Epidermal melanocyte (primary cell): Measurements from ENCODE around the gene STAP1.
"Not testable (repeated sequence)": the region's sequence is repeated elsewhere in the genome, so short reads cannot be mapped to it uniquely, and the experiment has no call there.

Experiments
- DNase-seq: peaks from one replicate; pipeline ENCODE4 v3.0.0; 2011; ENCODE audit warnings: low spot score; ENCODE audit not compliant: insufficient read length

Gene STAP1

DNA sequence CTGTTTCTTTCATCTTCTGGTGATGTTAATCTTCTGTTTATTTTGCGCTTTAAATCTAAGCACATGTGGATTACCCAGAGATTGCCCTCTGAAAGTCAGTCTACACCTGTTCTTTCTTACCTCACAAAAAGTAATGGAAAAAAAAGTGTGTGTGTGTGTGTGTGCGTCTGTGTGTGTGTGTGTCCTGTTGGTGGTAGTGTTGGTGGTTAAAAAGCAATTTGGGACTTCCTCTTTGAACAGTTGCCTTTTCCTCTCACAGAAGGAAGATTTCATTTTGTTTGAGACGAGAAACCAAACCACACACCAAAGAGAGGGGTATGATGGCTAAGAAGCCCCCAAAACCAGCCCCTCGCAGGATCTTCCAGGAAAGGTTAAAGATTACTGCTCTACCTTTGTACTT, at the start of gene STAP1:
TSS of gene STAP1 (plus strand) at position 235 of the 400 bp plus-strand sequence. CDS start at position 318, 83 bp downstream.
- no peak for DNase-seq

GRCh38 chr4:67512501-67512900, 46.0 kb upstream of the STAP1 start:
- DNase-seq, result no peak

DNA sequence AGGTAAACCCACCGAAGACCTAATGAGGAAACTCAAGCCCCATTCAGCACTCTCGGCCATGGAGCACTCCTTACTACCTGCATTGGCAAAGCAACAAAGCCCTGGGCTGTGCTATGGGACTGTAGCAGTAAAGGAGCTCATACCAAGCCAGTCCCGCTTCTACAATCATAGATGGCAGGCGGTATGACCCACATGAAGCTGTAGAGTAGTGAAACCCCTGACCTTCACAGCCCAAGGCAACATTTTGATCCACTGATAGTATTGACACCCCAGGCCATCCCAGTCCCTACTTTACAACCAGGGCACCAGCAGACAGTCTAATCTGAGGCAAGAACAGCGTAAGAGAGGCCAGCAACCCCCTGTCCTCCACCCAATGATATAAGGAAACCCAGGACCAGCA, 38.4 kb upstream of the STAP1 start:
- no peak for DNase-seq

DNA sequence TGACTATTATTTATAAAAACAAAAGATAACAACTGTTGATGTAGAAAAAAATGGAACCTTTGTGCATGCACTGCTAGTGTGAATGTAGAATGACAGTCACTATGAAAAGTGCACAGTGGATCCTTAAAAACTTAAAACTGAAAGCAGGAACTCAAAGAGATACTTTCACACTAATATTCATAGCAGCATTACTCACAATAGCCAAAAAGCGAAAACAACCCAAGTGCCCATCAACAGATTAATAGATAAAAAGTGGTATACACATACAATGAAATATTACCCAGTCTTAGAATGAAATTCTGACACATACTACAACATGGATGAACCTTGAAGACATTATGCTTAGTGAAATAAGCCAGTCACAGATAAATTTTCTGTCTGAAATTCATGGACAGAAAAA, 37.0 kb upstream of the STAP1 start:
- no peak for DNase-seq

DNA sequence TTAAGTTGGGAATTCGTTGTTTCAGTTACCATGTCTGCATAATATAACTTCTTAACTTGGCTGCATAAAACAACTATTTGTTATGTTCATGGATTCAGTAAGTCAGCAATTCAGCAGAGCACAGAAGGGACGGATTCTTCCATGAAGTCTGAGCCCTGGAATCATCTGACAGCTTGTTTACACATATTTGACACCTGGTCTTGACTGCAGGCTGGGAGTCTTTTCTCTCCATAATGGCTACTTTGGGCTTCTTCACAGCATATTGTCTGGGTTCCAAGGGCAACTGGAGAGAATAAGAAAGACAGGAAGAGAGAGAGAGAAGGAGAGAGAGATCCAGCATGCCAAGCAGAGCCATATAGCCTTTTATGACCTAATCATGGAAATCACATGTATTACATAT, 36.3 kb upstream of the STAP1 start:
- no peak for DNase-seq

DNA sequence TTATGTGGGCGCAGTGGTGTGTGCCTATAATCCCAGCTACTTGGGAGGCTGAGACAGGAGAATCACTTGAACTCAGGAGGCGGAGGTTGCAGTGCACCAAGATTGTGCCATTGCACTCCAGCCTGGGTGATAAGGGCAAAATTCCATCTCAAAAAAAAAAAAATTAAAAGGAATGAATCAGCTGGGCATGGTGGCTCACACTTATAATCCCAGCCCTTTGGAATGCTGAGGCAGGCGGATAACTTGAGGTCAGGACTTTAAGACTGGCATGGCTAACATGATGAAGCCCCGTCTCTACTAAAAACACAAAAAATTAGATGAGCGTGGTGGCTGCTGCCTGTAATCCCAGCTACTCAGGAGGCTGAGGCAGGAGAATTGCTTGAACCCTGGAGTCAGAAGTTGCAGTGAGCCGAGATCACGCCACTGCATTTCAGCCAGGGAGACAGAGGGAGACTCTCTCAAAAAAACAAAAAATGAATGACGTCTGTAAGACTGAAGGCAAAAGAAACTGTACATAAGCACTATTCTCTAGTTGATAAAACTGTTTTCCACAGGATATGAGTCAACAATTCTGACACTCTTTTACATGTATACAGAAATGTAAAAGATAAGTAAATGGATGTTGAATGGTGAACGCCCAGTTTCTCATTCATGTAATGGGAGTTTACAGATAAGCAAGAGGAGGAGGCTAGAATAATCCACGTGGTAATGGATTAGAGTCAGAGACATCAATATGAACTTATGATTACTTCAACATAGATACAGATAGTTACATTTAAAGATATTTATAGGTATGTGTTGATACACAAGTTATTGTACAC, 35.5 kb upstream of the STAP1 start:
- no peak for DNase-seq

DNA sequence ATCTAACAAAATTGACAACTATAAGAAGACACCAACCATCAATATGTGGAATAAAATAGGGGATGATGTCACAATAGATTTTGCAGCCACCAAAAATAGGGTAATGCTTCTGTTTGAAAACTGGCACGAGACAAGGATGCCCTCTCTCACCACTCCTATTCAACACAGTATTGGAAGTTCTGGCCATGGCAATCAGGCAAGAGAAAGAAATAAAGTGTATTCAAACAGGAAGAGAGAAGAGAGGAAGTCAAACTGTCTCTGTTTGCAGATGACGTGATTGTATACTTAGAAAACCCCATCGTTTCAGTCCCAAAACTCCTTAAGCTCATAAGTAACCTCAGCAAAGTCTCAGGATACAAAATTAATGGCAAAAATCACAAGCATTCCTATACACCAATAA, 34.4 kb upstream of the STAP1 start:
- DNase-seq, result not testable (repeated sequence)

- DNase-seq, result no peak
Observed at GRCh38 chr4:67531379-67531962, 27.1 kb upstream of the STAP1 start.

DNA sequence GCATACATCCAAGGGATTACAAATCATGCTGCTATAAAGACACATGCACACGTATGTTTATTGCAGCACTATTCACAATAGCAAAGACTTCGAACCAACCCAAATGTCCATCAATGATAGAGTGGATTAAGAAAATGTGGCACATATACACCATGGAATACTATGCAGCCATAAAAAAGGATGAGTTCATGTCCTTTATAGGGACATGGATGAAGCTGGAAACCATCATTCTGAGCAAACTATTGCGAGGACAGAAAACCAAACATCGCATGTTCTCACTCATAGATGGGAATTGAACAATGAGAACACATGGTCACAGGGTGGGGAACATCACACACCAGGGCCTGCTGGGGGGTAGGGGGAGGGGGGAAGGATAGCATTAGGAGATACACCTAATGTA, 26.1 kb upstream of the STAP1 start:
- not testable (repeated sequence) for DNase-seq

GRCh38 chr4:67533112-67533511, 25.4 kb upstream of the STAP1 start:
- no peak for DNase-seq

- no peak for DNase-seq
Observed at GRCh38 chr4:67535280-67535840, 23.2 kb upstream of the STAP1 start.

DNA sequence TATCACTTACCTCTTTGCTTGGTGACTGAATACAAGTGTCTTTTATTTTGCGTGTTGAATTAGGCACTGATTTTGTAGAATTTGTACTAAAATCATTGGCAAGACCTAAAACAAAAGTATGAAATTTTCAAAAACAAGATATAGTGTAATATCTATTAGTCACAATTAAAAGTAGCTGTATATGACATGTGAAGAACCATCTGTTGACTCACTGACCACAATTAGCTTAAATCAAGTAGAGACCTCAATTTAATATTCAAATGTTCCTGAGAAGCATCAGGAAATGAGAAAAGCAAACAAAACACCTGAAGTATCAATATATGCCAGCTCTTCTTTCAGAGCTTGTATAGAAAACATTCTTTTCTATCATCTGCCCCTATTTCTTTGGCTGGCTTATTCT, 18.7 kb upstream of the STAP1 start:
- no peak for DNase-seq

GRCh38 chr4:67542076-67542475, 16.5 kb upstream of the STAP1 start:
- no peak for DNase-seq

GRCh38 chr4:67545199-67546003, 13.1 kb upstream of the STAP1 start, which contains the start of gene CENPC:
Gene CENPC (minus strand): TSS chr4:67545503. CDS start chr4:67545355, 148 bp downstream.
- peak; percentile 79 for DNase-seq

- no peak for DNase-seq
Observed at GRCh38 chr4:67546004-67546356, 12.5 kb upstream of the STAP1 start.

DNA sequence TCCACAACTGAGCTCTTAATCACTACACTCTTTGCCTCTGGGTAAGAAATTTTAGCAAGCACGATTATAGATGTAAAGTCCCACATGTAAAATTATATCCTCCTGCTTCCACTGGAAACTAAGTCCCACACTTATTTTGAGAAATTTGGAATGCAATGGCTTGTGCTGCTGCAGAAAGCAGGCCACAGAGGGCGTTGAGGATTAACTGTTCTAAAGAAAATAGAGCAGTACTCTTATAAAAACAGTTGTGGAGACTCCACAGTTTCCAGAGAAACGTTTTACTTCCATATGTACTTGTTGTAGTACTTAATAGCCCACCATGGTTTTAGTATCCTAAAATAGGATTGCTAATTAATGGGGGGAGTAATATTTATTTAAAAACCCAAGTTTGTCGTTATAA, 11.6 kb upstream of the STAP1 start:
- DNase-seq, result no peak

DNA sequence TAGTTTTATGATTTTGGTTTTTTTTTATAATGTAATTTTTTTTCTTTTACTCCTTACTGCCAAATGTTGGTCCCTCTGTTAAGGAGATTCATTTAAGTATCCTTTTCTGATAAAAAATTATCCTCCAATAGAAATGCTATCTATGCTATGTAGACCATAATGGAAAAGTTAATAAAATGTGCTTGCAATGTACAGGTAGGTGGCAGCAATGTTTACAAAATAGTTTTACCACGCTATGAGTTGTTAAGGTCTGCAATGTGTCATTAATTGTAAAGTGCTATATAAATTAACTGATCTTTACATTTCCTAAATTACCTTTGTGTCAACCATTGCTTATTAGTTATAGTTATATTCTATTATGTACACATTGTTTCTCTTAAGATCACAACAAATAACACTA, 9.4 kb upstream of the STAP1 start:
- no peak for DNase-seq

DNA sequence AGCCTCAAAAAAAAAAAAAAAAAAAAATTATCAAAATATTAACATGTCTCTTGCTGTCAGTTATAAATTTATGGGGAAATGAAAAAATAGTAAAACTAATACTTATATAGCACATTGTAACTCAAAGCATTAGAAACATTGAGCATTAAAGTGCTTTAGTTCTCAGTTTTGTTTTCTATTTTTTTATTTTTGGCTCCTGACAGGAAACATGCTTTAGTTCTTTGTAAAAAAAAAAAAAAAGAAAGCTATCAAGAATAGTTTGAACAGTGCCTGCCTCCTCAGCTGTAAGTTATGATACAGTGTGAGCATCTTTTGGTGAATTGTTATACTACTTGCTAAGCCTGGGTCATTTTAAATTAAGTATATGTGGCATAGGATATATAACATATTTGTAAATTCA, 8.1 kb upstream of the STAP1 start:
- no peak for DNase-seq

DNA sequence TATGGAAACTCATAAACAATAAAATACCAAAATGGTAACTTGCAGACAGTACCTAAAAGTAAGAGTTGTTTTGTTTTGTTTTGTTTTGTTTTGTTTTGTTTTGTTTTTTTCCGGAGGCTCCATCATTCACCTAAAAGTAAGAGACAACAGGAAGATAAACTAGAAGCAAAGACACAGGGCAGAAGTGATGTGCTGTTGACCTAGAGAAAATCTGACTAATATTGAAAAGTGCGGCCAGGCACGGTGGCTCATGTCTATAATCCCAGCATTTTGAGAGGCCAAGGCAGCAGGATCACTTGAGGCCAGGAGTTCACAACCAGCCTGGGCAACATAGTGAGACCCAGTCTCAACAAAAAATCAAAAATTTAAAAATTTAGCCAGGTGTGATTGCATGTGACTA, 7.7 kb upstream of the STAP1 start:
- DNase-seq, result no peak

- DNase-seq, result not testable (repeated sequence)
Observed at GRCh38 chr4:67552146-67552792, 6.3 kb upstream of the STAP1 start.

GRCh38 chr4:67554096-67554495, 4.4 kb upstream of the STAP1 start:
- DNase-seq, result no peak
